Adipocyte (in vitro differentiated cells): ENCODE results near the gene IRF7.
A peak's percentile ranks its signal among the peaks of the same experiment; 100 is the strongest.

Experiments
- DNase-seq: peaks from one replicate; pipeline ENCODE4 v3.0.0-alpha.2; 2015; ENCODE audit warnings: low read depth
- H3K27me3 ChIP-seq: replicated peaks from 2 replicates; pipeline ENCODE4 v1.7.0; 2013; ENCODE audit warnings: mild to moderate bottlenecking, low read length, moderate library complexity; ENCODE audit not compliant: control insufficient read depth, insufficient read depth
- H3K36me3 ChIP-seq: 2 replicates; pipeline ENCODE4 v1.7.0; 2013; ENCODE audit warnings: low read length, mild to moderate bottlenecking, moderate library complexity; ENCODE audit not compliant: control insufficient read depth, insufficient read depth, severe bottlenecking
- H3K4me1 ChIP-seq: 2 replicates; pipeline ENCODE4 v1.7.0; 2013; ENCODE audit warnings: mild to moderate bottlenecking, low read length, moderate library complexity; ENCODE audit not compliant: control insufficient read depth, insufficient read depth
- H3K4me3 ChIP-seq: 2 replicates; pipeline ENCODE4 v1.7.0; 2013; ENCODE audit warnings: mild to moderate bottlenecking, low read length, moderate library complexity
- H3K9ac ChIP-seq: 2 replicates; pipeline ENCODE4 v1.7.0; 2013; ENCODE audit warnings: mild to moderate bottlenecking, low read length, moderate library complexity
- H3K9me3 ChIP-seq: 2 replicates; pipeline ENCODE4 v1.7.0; 2013; ENCODE audit warnings: mild to moderate bottlenecking, low read length, moderate library complexity; ENCODE audit not compliant: control insufficient read depth

IRF7 gene

GRCh38 chr11:618856-619627 lies 3.3 kb upstream of the IRF7 start:
- Histone ChIP-seq H3K9me3 (no peaks in the 10 kb centered on the region), H3K4me3 (no peak overlapping the region), H3K27me3 (no peaks in the 10 kb centered on the region), H3K9ac (no peak overlapping the region), H3K36me3 (peaks cover 5% of the 10 kb centered on the region), H3K4me1 (peaks cover 11% of the 10 kb centered on the region)
- no peak for DNase-seq

GRCh38 chr11:617912-618682 lies 2.3 kb upstream of the IRF7 start:
- H3K4me1 ChIP-seq = peaks cover 11% of the 10 kb centered on the region
- DNase-seq = no peak

GRCh38 chr11:617199-617911 lies 1.6 kb upstream of the IRF7 start:
- no peak overlapping the region for H3K9ac ChIP-seq
- no peaks in the 10 kb centered on the region for H3K9me3 ChIP-seq
- no peak overlapping the region for H3K4me3 ChIP-seq
- peaks cover 15% of the 10 kb centered on the region for H3K36me3 ChIP-seq
- H3K27me3 ChIP-seq = no peaks in the 10 kb centered on the region
- H3K4me1 ChIP-seq = peaks cover 11% of the 10 kb centered on the region
- no peak for DNase-seq

More at GRCh38 chr11:617912-618682, 2.3 kb upstream of the IRF7 start:
- H3K9ac ChIP-seq = no peak overlapping the region
- H3K27me3 ChIP-seq = no peaks in the 10 kb centered on the region
- no peak overlapping the region for H3K4me3 ChIP-seq
- H3K9me3 ChIP-seq = no peaks in the 10 kb centered on the region
- H3K36me3 ChIP-seq = peaks cover 7% of the 10 kb centered on the region

GRCh38 chr11:616320-617198 lies 809 bp upstream of the IRF7 start:
- DNase-seq = no peak

GRCh38 chr11:614623-615503 lies 887 bp downstream of the IRF7 start:
- Histone ChIP-seq H3K4me1 (peaks cover 11% of the 10 kb centered on the region), H3K36me3 (peaks cover 36% of the 10 kb centered on the region), H3K4me3 (peak overlapping the region; percentile 87), H3K9ac (peak overlapping the region; percentile 89), H3K9me3 (no peaks in the 10 kb centered on the region), H3K27me3 (no peaks in the 10 kb centered on the region)
- DNase-seq = no peak

More at GRCh38 chr11:616320-617198, 809 bp upstream of the IRF7 start:
- H3K9ac ChIP-seq = peak overlapping the region; percentile 89
- no peaks in the 10 kb centered on the region for H3K9me3 ChIP-seq
- H3K4me1 ChIP-seq = peaks cover 11% of the 10 kb centered on the region
- peaks cover 22% of the 10 kb centered on the region for H3K36me3 ChIP-seq
- peak overlapping the region; percentile 87 for H3K4me3 ChIP-seq
- H3K27me3 ChIP-seq = no peaks in the 10 kb centered on the region

- H3K9ac ChIP-seq = no peak overlapping the region
- no peaks in the 10 kb centered on the region for H3K27me3 ChIP-seq
- H3K9me3 ChIP-seq = no peaks in the 10 kb centered on the region
- no peak for DNase-seq
- peaks cover 42% of the 10 kb centered on the region for H3K36me3 ChIP-seq
- H3K4me3 ChIP-seq = peak overlapping the region; percentile 87
- peaks cover 11% of the 10 kb centered on the region for H3K4me1 ChIP-seq
Measured at GRCh38 chr11:614021-614622, 1.6 kb downstream of the IRF7 start.

GRCh38 chr11:613369-613968 lies 2.3 kb downstream of the IRF7 start:
- H3K9ac ChIP-seq = no peak overlapping the region
- H3K4me3 ChIP-seq = no peak overlapping the region
- no peaks in the 10 kb centered on the region for H3K9me3 ChIP-seq
- peaks cover 11% of the 10 kb centered on the region for H3K4me1 ChIP-seq
- no peaks in the 10 kb centered on the region for H3K27me3 ChIP-seq
- peaks cover 47% of the 10 kb centered on the region for H3K36me3 ChIP-seq
- DNase-seq = peak; percentile 46

GRCh38 chr11:612961-613300 lies 2.8 kb downstream of the IRF7 start:
- Histone ChIP-seq H3K27me3 (no peaks in the 10 kb centered on the region), H3K9ac (no peak overlapping the region), H3K9me3 (no peaks in the 10 kb centered on the region), H3K4me3 (no peak overlapping the region), H3K36me3 (peaks cover 49% of the 10 kb centered on the region), H3K4me1 (peaks cover 11% of the 10 kb centered on the region)
- no peak for DNase-seq

GRCh38 chr11:612201-612960 lies 3.4 kb downstream of the IRF7 start:
- H3K9me3 ChIP-seq = no peaks in the 10 kb centered on the region
- H3K9ac ChIP-seq = no peak overlapping the region
- H3K4me1 ChIP-seq = peaks cover 11% of the 10 kb centered on the region
- H3K36me3 ChIP-seq = peaks cover 54% of the 10 kb centered on the region
- H3K27me3 ChIP-seq = no peaks in the 10 kb centered on the region
- peak; percentile 14 for DNase-seq
- no peak overlapping the region for H3K4me3 ChIP-seq
